ENCODE measurements around the gene VTI1A.

Gene VTI1A

GRCh38 chr10:112654794-112655193 is 207.8 kb downstream of the VTI1A start:
- no peak for TF ChIP-seq CTCF (conservative IDR thresholded peaks at IDR 0.05; ENCODE audit: low read depth, low read length)
- no peak overlapping the region for H3K4me3 ChIP-seq (ENCODE audit: low read length)
- DNase-seq (ENCODE audit: low read depth), result no peak

GRCh38 chr10:112655722-112656121 is 208.7 kb downstream of the VTI1A start:
- no peak for DNase-seq (ENCODE audit: low read depth)
- no peak overlapping the region for H3K4me3 ChIP-seq (ENCODE audit: low read length)
- no peak for TF ChIP-seq CTCF (conservative IDR thresholded peaks at IDR 0.05; ENCODE audit: low read depth, low read length)

- TF ChIP-seq CTCF (conservative IDR thresholded peaks at IDR 0.05; ENCODE audit: low read depth, low read length), result no peak
These were observed 211.4 kb downstream of the VTI1A start for GRCh38 chr10:112658465-112658864.

GRCh38 chr10:112658900-112659638 is 212.1 kb downstream of the VTI1A start:
- TF ChIP-seq CTCF (conservative IDR thresholded peaks at IDR 0.05; ENCODE audit: low read depth, low read length), result no peak
- DNase-seq (ENCODE audit: low read depth), result peak; percentile 77
- H3K4me3 ChIP-seq (ENCODE audit: low read length), result no peak overlapping the region

More at GRCh38 chr10:112658465-112658864, 211.4 kb downstream of the VTI1A start:
- no peak for DNase-seq (ENCODE audit: low read depth)
- no peak overlapping the region for H3K4me3 ChIP-seq (ENCODE audit: low read length)

- no peak for TF ChIP-seq CTCF (conservative IDR thresholded peaks at IDR 0.05; ENCODE audit: low read depth, low read length)
- DNase-seq (ENCODE audit: low read depth), result no peak
These were observed 216.5 kb downstream of the VTI1A start for GRCh38 chr10:112663234-112664125.

GRCh38 chr10:112666094-112666493 is 219.1 kb downstream of the VTI1A start:
- DNase-seq (ENCODE audit: low read depth), result no peak
- H3K4me3 ChIP-seq (ENCODE audit: low read length), result no peak overlapping the region

More at GRCh38 chr10:112663234-112664125, 216.5 kb downstream of the VTI1A start:
- H3K4me3 ChIP-seq (ENCODE audit: low read length), result no peak overlapping the region

More at GRCh38 chr10:112666094-112666493, 219.1 kb downstream of the VTI1A start:
- no peak for TF ChIP-seq CTCF (conservative IDR thresholded peaks at IDR 0.05; ENCODE audit: low read depth, low read length)
